ENCODE data around the gene TPCN2.

Gene TPCN2

GRCh38 chr11:69010964-69011623 is 37.6 kb upstream of the TPCN2 start:
- DNase-seq: peak; percentile 49

- DNase-seq: no peak
Measured at GRCh38 chr11:69011624-69012091, 37.1 kb upstream of the TPCN2 start.

- no peak for DNase-seq
Measured at GRCh38 chr11:69012092-69013008, 36.4 kb upstream of the TPCN2 start.

- no peak for DNase-seq
Measured at GRCh38 chr11:69013009-69013951, 35.5 kb upstream of the TPCN2 start, which contains the start of gene MRGPRF. TSS of gene MRGPRF (minus strand) at chr11:69013246. CDS start at chr11:69009901, 3,345 bp downstream.

- no peak for DNase-seq
Measured at GRCh38 chr11:69014084-69014851, 34.5 kb upstream of the TPCN2 start.

- DNase-seq: no peak
Measured at GRCh38 chr11:69014898-69015549, 33.7 kb upstream of the TPCN2 start.

- no peak for DNase-seq
Measured at GRCh38 chr11:69017951-69018350, 30.8 kb upstream of the TPCN2 start.

- DNase-seq: no peak
Measured at GRCh38 chr11:69018924-69019323, 29.8 kb upstream of the TPCN2 start.

- no peak for DNase-seq
Measured at GRCh38 chr11:69022260-69022659, 26.5 kb upstream of the TPCN2 start.

- no peak for DNase-seq
Measured at GRCh38 chr11:69024509-69024908, 24.2 kb upstream of the TPCN2 start.

- no peak for DNase-seq
Measured at GRCh38 chr11:69027704-69028372, 20.9 kb upstream of the TPCN2 start.

- DNase-seq: no peak
Measured at GRCh38 chr11:69030301-69030700, 18.4 kb upstream of the TPCN2 start.

- no peak for DNase-seq
Measured at GRCh38 chr11:69032833-69033232, 15.9 kb upstream of the TPCN2 start.

GRCh38 chr11:69033431-69033830 is 15.3 kb upstream of the TPCN2 start:
- no peak for DNase-seq

GRCh38 chr11:69034123-69034867 is 14.4 kb upstream of the TPCN2 start:
- no peak for DNase-seq

- DNase-seq: no peak
Measured at GRCh38 chr11:69035150-69035945, 13.4 kb upstream of the TPCN2 start.

- DNase-seq: no peak
Measured at GRCh38 chr11:69035946-69036340, 12.8 kb upstream of the TPCN2 start.

GRCh38 chr11:69037074-69037473 is 11.7 kb upstream of the TPCN2 start:
- no peak for DNase-seq

- DNase-seq: no peak
Measured at GRCh38 chr11:69037544-69037943, 11.2 kb upstream of the TPCN2 start.

Data from NCI-H526 treated with DMSO at 0.1 percent for 48 hours (cell line).